Measurements from ENCODE around the gene IL17B.

The IL17B gene, protein sequence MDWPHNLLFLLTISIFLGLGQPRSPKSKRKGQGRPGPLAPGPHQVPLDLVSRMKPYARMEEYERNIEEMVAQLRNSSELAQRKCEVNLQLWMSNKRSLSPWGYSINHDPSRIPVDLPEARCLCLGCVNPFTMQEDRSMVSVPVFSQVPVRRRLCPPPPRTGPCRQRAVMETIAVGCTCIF

DNA sequence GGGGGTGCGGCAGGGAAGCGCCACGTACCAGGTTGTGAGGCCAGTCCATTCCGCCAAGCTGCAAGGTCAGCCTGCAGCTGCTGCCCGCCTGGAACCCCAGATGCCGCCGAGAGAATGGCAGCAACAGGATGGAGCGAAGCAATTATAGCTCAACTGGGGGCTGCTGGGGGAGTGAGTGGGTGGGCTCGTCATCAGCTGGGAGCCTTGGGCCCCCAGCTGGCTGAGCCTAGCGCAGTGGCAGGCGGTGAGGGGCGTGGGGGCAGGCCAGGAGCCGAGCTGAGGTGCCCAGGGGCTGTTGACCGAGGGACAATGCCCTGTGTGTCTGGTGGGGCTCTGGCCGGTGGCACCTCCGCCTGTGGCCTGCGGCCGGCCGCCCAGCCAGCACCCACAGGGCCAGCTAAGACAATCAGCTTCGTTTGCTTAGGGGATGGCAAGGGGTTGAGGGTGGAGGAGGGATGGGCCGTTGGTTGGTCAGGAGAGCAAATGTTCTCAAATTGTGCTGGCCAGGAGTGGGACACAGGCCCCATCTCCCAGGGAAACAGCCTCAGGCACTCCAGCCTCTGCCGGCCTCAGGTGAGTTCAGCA, at the start of gene IL17B:
TSS of gene IL17B (minus strand) at position 116 of the 585 bp plus-strand sequence. CDS start at position 49, 67 bp downstream.
- no peak for DNase-seq

DNA sequence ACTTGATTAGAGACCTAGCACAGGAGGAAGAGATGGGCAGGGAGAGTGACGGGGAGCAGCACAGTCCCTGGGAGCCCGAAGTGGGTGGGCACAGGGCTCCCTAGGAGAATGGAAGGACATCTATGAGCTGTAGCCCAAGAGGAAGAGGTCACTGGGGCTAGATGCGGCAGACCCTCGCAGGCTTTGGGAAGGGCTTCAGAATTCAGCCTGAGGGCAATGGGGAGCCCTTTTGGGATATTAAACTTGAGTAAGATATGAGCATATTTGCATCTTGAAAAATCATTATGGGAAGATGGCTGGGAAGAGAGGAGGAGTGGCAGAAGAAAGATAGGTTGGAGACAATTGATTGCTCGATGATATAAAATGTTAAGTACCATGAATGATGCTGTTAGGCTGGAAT, 48.9 kb upstream of the IL17B start:
- DNase-seq: no peak

DNA sequence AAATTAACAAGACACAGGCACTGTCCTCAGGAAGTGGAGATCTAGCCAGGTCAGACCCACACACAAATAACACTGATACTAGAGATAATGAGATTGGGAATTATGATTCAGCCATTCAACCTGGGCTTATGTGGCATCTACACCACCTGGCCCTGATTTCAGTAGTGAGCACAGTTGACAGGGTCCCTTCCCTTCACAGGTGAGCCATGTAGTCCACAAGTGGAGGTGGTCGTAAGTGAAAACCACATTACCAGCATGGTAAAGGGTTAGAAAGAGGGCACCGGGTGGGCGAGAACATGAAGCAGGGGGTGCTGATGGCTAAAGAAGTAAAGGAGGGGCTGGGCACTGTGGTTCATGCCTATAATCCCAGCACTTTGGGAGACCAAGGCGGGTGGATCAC, 48.3 kb upstream of the IL17B start:
- no peak for DNase-seq

DNA sequence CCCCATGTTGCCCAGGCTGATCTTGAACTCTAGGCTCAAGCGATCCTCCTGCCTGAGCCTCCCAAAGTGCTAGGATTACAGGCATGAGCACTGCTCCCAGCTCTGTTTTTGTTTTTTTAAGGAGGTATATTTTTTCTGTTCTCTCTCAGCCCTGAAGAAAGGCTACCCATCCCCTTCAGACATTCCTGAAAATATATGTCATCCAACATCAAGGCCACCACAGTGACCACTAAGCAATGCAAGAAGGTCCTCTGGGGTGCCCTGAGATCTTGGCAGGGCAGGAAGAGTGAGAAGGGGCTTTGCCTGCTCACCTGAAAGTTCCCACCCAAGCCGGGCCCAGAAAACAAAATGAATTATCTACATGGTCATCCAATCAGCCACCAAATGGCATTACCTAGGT, 47.8 kb upstream of the IL17B start:
- no peak for DNase-seq

DNA sequence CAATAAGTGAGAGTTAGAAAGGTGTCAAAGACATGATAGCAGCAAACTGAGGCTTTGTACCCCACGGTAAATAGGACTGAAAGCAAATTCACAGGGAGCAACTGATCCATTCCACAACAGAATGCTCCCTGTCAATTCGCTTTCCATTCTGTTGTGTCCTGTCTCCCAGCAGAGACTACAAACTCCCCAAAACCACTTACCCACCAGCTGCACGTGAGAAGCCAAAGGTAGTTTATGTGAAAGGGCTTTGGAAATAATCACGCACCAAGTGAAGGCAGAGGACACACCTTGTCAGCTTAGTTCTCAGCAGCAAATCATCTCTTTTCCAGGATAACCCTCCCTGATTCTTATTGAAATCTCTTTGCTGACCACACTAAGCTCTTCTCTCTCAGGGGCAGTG, 46.6 kb upstream of the IL17B start:
- DNase-seq: no peak

DNA sequence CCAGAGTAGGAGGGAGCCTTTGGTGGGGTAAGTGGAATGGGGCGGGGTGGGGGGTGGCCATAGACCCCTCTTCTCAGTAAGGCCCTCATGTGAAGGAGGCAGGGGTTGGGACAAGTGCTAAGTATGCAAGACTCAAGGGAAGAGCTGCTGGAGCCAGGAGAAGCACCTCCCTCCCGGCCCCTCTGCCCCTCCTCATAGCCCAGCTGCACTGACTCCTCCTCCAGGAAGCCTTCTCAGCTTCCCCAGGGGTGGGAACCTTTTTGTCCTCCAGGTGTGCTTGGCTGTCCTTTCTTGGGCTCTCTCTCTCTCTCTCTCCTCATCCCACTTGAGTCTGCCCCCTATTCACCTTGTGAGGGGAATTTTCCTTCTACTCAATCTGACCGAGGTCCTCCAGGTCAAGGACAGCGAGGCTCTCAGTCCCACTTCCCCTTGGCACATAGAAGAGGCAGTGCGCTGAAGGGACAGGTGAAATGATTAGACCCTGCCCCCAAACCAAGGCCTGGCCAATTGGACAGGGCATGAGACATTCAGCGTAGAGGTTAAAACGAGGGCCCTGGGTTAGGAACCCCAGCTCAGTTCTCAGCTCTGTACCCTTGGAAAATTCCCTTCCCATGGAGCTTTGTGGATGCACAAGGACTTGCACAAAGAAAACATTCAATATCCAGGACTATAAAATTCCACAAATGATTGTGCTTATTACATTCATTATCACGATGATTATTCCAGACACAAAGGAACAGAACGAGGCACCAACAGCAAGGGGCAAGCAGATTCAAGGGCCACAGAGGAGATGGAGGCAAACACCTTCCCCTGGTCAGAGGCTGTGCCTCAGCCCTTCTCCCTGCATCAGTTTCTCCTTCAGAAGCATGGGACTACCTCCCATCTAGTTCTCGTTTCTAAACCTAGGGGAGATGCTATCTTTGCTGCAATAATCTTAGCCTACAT, 45.6 kb upstream of the IL17B start:
- DNase-seq: no peak

DNA sequence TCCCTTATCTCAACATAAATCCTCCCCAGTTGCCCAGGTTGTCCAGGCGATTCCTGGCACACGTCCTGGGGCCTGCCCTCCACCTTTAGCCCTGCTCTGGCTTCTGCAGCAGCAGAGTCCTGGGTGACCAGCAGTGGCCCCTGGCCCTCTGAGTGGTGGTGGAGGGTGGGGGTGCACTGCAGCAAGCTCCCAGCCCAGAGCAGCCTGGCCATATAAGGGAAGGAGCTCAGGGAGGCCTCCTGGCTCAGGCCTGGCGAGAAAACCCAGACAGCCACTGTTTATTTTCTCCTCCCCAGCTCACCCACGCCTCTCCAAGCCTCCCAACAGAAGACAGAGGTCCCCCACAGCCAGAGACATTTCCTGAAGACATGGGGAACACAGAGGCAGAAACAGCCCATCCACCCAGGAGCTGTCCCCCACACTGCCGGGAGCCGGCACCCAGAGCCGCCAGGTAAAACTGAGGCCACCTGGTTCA, 44.7 kb upstream of the IL17B start:
- DNase-seq: no peak

DNA sequence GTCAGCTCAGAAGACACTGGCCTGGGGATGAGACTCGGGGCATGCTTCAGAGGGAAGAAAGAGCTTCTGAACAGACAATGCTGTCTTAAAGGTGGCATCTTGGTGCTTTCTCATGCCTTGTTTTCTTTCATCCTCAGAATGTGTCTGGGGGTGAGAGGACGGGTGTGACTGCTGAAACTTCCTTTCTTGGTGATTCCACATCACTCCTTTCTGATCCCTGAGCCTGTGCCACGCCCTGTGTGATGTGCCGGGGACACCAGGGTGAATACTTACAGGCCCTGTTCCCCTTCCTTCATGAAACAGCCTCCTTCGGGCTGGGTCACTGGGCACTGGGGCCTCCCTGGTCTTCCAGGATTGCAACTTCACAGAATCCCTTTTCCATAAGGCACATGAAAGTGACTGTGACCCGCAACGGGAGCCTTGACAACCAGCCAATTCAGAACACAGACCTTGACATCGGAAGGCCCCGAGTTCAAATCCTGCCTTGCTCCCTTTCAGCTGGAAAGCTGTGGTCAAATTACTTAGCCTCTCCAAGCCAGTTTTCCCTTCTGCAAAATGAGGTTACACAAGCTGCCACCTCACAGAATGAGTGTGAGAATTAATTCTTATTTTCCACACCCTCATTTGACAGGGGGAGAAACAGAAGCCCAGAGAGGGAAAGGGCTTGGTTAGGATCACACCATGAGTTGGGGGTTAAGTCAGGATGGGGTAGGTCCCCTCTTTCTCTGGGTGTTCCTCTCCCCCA, 44.1 kb upstream of the IL17B start:
- DNase-seq: no peak

DNA sequence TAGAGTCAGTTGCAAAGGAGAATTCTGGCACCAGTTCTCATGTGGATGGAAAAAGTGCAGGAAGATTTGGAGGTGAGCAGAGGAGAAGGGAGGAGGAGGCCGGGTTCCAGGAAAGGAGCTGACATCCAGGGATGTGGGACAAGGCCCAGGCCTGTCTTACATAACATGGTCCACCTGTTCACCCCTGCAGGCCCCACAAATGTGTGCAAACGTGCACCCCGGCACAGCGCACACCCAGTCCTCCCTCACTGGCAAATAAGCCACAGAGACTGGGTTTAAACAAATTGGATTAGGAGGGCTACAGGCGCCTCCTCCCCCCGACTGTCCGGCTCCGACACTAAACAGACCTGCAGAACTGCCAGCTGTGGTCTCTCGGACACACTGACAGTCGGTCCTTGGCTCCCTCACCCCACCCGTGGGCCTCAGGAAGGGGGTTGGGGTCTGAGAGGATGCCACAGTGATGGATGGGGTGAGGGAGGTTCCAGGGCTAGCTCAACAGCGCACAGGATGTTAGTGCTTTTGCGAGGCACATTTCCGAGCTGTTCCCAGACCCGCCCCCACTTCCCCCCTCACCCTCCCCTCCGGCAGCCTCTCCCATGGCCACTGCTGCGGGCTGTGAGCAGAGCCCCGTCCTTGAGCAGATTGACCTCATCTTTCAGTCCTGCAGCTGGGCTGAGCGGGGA, 43.4 kb upstream of the IL17B start:
- no peak for DNase-seq

DNA sequence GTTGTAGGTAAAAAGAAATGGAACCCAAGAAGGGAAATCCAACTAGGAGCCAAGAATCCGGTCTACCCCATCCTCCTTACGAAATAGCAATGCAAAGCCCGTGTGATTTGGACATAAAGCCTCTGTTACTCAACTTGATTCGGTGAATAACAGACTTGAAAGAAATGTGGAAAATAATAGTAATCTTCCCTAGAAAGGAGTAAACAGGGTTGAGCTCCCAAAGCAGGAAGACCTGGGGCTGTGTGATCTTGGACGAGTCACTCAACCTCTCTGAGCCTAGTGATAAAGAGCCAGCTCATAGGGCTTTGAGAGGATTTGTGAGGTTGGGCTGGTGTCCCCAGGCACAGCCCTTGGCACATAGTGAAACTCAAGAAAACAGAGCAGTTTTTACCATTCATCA, 42.7 kb upstream of the IL17B start:
- no peak for DNase-seq

DNA sequence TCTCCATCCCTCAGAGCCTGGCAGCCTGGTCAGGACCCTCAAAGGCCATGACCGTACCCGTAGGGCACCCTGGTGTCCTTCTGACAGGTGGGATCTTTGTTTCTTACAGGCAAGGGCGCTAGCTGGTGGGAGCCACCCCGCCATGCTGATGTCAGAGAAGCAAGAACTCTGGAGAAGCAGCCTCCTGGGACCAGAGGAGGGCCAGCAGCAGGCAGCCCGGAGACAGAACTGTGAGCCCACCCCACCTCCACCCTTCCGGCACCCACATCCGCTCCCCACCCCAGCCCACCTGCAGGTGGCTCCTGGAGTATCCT, 42.2 kb upstream of the IL17B start:
- no peak for DNase-seq

DNA sequence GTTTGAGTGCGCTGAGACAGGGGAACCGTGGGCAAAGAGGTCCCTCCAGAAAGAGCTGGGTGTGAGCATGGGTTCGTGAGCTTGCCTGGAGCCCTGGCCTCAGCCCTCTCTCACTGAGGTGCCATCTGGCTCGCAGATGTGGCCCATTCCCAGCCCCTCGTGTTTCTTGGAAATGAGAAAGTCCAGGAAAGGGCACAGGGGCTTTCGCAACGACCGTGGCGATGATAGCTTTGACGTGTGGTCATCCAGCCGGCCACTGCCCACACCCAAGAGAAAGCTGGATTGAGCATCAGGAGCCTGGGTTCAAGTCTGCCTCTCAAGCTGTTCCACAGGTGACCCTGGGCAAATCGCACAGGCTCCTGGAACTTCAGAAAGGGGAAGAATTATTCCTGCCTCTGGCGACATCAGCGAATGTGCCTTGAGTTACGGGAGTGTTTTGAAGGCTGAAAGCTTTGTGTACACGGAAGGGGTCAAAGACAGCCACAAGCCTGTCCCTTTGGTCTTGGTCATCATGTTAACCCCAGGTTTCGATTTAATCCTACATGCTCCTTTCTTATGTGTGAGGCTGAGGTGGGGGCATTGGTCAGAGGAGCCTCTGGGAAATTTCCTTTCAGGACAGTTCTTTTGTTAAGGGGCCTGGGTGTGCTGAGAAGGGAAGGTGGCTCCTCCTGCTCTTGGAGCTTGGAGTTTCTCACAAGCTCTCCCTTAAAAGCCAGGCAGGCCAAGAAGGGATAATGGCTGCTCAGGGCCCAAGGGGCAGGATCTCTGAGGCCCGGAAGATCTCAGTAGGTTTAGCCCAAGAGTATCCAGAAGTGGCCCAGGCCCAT, 41.7 kb upstream of the IL17B start:
- no peak for DNase-seq

DNA sequence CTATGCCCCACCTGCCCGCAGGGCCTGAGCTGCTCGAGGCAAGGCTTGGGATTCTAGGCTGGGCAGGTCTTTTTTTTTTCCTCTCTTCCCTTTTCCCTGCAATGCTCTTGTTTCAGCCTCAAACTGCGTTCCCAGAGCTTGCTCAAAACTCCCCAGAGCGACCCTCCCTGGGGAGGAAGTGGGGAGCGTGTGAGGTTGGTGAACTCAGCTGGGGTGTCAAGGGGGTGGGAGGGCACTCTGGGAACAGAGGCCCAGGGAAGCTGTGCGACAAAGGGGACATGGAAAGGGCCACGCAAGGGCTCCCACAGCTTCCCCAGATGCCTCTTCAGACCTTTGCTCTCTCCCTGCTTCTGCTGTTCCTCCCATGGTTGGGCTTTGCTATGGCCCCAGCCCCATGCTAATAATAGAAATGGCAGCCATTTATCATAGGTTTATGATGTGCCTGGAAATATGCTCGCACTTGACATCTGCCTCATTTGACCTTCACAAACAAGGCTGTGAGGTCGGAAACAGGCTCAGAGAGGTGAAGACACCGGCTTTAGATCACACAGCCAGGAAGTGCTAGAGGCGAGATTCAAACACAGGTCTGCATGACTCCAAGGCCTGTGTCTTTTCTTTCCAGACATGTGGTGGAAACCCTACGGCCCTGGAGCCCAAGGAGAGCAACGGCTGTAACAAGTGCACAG, 40.9 kb upstream of the IL17B start:
- no peak for DNase-seq

DNA sequence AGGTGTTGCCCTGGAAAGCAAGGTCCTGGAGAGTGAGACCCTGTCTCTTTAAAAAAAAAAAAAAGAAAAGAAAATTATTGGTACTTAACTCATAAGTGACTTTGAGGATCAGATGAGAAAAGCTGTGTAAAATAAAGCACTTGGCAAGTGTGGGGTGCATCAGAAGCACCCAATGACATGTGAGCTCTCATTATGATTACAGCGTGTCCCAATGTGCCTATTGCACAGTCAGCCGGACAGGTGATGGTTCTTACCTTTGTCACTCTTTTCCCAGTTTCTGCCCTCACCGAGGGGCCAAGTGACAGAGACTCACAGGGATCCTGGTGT, 40.4 kb upstream of the IL17B start:
- no peak for DNase-seq

DNA sequence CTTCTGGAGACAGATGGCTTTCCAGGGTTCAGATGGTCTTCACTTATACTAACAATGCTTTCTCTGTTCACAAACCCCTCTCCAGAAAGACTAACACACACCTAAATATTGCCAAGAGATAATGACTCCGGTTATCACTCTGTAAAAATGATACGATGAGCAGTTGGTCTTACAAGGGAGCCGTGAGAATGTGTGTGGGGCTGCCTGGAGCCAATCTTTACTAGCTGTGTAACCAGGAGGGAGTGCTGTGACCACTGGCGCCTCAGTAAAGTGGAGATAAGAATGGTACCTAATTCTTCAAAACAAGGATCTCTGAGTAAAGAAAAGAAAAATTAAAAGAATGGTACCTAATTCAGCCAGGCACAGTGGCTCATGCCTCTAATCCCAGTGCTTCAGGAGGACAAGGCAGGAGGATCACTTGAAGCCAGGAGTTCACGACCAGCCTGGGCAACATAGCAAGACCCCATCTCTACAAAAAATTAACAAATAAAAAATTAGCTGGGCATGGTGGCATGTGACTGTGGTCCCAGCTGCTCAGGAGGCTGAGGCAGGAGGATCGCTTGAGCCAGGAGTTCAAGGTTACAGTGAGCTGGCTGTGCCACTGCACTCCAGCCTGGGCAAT, 39.9 kb upstream of the IL17B start:
- no peak for DNase-seq

DNA sequence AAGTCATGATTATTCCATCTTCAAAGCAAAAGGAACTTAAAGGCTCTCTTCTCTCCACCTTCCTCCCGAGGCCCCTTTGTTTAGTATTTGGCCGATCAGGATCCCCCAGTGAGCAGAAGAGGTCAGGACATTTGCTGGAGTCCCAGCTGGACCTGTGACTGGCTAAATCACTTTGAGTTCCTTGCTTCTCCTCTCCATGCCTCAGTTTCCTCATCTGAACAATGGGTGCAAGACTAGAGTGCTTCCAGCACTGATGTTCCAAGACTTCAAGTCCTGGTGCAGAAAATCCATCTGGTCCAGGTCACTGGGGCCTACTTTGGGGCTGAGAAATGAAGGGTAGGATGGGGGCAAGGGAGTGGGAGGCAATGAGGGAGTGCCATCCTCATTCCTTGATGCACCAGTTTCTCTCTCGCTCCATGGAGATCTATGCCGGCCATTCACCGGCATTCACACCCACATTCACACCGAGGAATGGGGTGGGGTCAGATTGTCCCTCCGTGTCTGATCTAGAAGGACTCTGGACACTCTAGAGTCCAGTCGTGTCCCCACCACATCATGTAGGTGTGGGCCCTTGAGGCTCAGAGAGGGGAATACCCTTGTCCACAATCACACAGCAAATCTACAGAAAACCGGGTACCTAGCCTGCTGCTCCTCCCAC, 38.7 kb upstream of the IL17B start:
- no peak for DNase-seq

DNA sequence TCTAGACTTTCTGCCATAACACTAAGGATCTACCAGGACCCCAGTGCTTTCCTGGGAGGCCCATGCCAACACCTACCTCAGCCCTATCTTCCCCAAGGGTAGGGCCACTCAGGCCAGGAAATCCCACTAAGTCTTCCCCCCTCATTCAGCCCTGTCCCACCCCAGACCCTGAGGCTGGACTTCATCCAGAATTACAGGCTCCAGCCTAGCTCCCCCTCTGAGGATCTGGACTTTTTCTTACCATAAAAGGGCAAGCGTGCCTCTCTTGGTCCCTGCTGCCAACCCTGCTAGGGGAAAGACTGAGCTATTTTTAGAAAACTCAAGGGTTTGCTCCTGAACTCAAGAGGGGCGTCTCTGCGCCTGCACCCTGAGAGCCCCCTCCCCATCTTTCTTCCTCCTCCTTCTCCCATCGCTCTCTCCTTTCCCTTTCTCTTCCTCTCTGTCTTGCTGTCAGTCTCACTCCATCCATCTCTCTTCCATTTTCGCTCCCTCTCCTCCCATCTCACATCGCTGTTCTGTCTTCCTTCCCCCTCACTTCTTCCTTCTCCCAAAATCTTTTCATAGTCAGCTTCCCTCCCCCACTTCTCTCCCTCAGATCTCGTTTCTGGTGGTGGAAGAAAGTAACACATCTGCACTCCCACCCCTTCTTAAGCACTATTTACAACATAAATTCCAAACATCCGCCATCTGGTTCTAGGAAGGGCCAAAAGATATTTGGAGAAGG, 38.1 kb upstream of the IL17B start:
- no peak for DNase-seq

DNA sequence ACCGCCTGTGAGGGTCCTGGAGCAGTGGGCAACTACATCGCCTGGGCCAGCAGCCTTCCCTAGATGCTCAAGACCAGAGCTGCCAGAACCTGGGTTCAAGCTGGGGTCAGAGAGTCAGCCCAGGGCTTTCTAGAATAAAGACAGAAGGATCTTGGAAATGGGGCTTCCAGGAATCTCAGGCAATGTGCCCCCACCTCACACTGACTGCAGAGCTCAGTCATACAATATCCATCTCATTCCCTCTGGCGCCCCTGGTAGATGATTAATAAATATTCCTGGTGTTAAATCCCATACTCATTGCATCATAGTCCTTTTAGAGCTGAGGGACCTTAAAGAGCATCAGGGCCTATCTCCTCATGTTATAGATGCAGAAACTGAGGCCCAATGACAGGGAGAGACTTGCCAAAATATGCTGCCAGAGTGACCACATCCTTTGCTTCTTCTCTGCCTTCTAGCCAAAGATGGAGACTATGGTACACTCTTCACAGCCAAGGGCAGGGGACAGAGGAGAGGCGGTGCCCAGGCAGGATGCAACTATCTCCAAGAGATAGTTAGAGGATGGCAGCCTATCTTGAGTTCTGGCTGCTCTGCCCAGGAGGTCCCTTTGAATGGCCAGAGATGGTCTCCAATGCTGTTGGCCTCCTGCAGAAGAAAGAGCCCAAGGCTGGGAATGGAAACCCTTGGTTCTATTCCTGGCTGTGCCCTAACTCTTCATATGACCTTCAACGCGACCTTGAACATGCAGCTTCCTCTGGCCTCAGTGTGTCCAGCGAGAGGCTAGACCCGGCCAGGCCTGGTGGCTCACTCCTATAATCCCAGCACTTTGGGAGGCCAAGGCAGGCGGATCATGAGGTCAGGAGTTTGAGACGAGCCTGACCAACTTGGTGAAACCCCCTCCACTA, 36.2 kb upstream of the IL17B start:
- no peak for DNase-seq

Data from NCI-H2029 treated with DMSO at 0.1 percent for 48 hours (cell line).